Measurements from ENCODE around the gene TTLL12.

TTLL12 gene

GRCh38 chr22:43222987-43223386, 36.1 kb upstream of the TTLL12 start:
- Histone ChIP-seq H3K9ac (ENCODE audit: low read depth, low read length) (no peak overlapping the region), H3K9me3 (ENCODE audit: control insufficient read depth, insufficient read depth, low read length) (no peaks in the 10 kb centered on the region), H3K36me3 (ENCODE audit: insufficient read depth, low read length) (no peaks in the 10 kb centered on the region), H3K4me1 (ENCODE audit: insufficient read depth, low read length) (peaks cover 12% of the 10 kb centered on the region; the same call in 1 of the 2 replicates)

- Histone ChIP-seq H3K9ac (ENCODE audit: low read depth, low read length) (no peak overlapping the region), H3K36me3 (ENCODE audit: insufficient read depth, low read length) (no peaks in the 10 kb centered on the region), H3K4me1 (ENCODE audit: insufficient read depth, low read length) (peaks cover 12% of the 10 kb centered on the region; the same call in 1 of the 2 replicates), H3K9me3 (ENCODE audit: control insufficient read depth, insufficient read depth, low read length) (no peaks in the 10 kb centered on the region)
These were observed 35.3 kb upstream of the TTLL12 start for GRCh38 chr22:43222262-43222661.

GRCh38 chr22:43220625-43221380, 33.9 kb upstream of the TTLL12 start:
- no peak overlapping the region for H3K9ac ChIP-seq (ENCODE audit: low read depth, low read length)
- H3K9me3 ChIP-seq (ENCODE audit: control insufficient read depth, insufficient read depth, low read length), result no peaks in the 10 kb centered on the region
- H3K4me1 ChIP-seq (ENCODE audit: insufficient read depth, low read length), result peaks cover 1% of the 10 kb centered on the region; the same call in 1 of the 2 replicates
- no peaks in the 10 kb centered on the region for H3K36me3 ChIP-seq (ENCODE audit: insufficient read depth, low read length)

- Histone ChIP-seq H3K4me1 (ENCODE audit: insufficient read depth, low read length) (no peaks in the 10 kb centered on the region; the same call in 1 of the 2 replicates), H3K9me3 (ENCODE audit: control insufficient read depth, insufficient read depth, low read length) (no peaks in the 10 kb centered on the region), H3K36me3 (ENCODE audit: insufficient read depth, low read length) (no peaks in the 10 kb centered on the region), H3K9ac (ENCODE audit: low read depth, low read length) (no peak overlapping the region)
These were observed 31.9 kb upstream of the TTLL12 start for GRCh38 chr22:43218786-43219185.

GRCh38 chr22:43217285-43218030, 30.5 kb upstream of the TTLL12 start:
- Histone ChIP-seq H3K36me3 (ENCODE audit: insufficient read depth, low read length) (no peaks in the 10 kb centered on the region), H3K4me1 (ENCODE audit: insufficient read depth, low read length) (peaks cover 12% of the 10 kb centered on the region; the same call in 1 of the 2 replicates), H3K9ac (ENCODE audit: low read depth, low read length) (no peak overlapping the region)

GRCh38 chr22:43216738-43217137, 29.8 kb upstream of the TTLL12 start:
- Histone ChIP-seq H3K36me3 (ENCODE audit: insufficient read depth, low read length) (no peaks in the 10 kb centered on the region), H3K9me3 (ENCODE audit: control insufficient read depth, insufficient read depth, low read length) (no peaks in the 10 kb centered on the region), H3K4me1 (ENCODE audit: insufficient read depth, low read length) (peaks cover 12% of the 10 kb centered on the region; the same call in 1 of the 2 replicates), H3K9ac (ENCODE audit: low read depth, low read length) (no peak overlapping the region)

More at GRCh38 chr22:43217285-43218030, 30.5 kb upstream of the TTLL12 start:
- no peaks in the 10 kb centered on the region for H3K9me3 ChIP-seq (ENCODE audit: control insufficient read depth, insufficient read depth, low read length)

GRCh38 chr22:43213962-43214361, 27.0 kb upstream of the TTLL12 start:
- Histone ChIP-seq H3K9me3 (ENCODE audit: control insufficient read depth, insufficient read depth, low read length) (no peaks in the 10 kb centered on the region), H3K9ac (ENCODE audit: low read depth, low read length) (no peak overlapping the region), H3K36me3 (ENCODE audit: insufficient read depth, low read length) (no peaks in the 10 kb centered on the region), H3K4me1 (ENCODE audit: insufficient read depth, low read length) (peaks cover 12% of the 10 kb centered on the region; the same call in 1 of the 2 replicates)

GRCh38 chr22:43213051-43213450, 26.1 kb upstream of the TTLL12 start:
- Histone ChIP-seq H3K4me1 (ENCODE audit: insufficient read depth, low read length) (peaks cover 12% of the 10 kb centered on the region; the same call in 1 of the 2 replicates), H3K36me3 (ENCODE audit: insufficient read depth, low read length) (no peaks in the 10 kb centered on the region), H3K9me3 (ENCODE audit: control insufficient read depth, insufficient read depth, low read length) (no peaks in the 10 kb centered on the region), H3K9ac (ENCODE audit: low read depth, low read length) (no peak overlapping the region)

- no peak overlapping the region for H3K9ac ChIP-seq (ENCODE audit: low read depth, low read length)
- H3K36me3 ChIP-seq (ENCODE audit: insufficient read depth, low read length), result no peaks in the 10 kb centered on the region
- no peaks in the 10 kb centered on the region for H3K9me3 ChIP-seq (ENCODE audit: control insufficient read depth, insufficient read depth, low read length)
- peaks cover 12% of the 10 kb centered on the region; the same call in 1 of the 2 replicates for H3K4me1 ChIP-seq (ENCODE audit: insufficient read depth, low read length)
These were observed 25.6 kb upstream of the TTLL12 start for GRCh38 chr22:43212434-43212952.

- no peak overlapping the region for H3K9ac ChIP-seq (ENCODE audit: low read depth, low read length)
- H3K36me3 ChIP-seq (ENCODE audit: insufficient read depth, low read length), result no peaks in the 10 kb centered on the region
- H3K4me1 ChIP-seq (ENCODE audit: insufficient read depth, low read length), result peaks cover 13% of the 10 kb centered on the region; the same call in 1 of the 2 replicates
- H3K9me3 ChIP-seq (ENCODE audit: control insufficient read depth, insufficient read depth, low read length), result no peaks in the 10 kb centered on the region
These were observed 25.1 kb upstream of the TTLL12 start for GRCh38 chr22:43211941-43212433.

- peaks cover 18% of the 10 kb centered on the region; the same call in 1 of the 2 replicates for H3K4me1 ChIP-seq (ENCODE audit: insufficient read depth, low read length)
- no peak overlapping the region for H3K9ac ChIP-seq (ENCODE audit: low read depth, low read length)
- H3K36me3 ChIP-seq (ENCODE audit: insufficient read depth, low read length), result no peaks in the 10 kb centered on the region
- H3K9me3 ChIP-seq (ENCODE audit: control insufficient read depth, insufficient read depth, low read length), result no peaks in the 10 kb centered on the region
These were observed 23.9 kb upstream of the TTLL12 start for GRCh38 chr22:43210631-43211515.

GRCh38 chr22:43209971-43210370, 23.0 kb upstream of the TTLL12 start:
- Histone ChIP-seq H3K9ac (ENCODE audit: low read depth, low read length) (no peak overlapping the region), H3K36me3 (ENCODE audit: insufficient read depth, low read length) (no peaks in the 10 kb centered on the region), H3K4me1 (ENCODE audit: insufficient read depth, low read length) (peaks cover 18% of the 10 kb centered on the region; the same call in 1 of the 2 replicates), H3K9me3 (ENCODE audit: control insufficient read depth, insufficient read depth, low read length) (no peaks in the 10 kb centered on the region)

- H3K36me3 ChIP-seq (ENCODE audit: insufficient read depth, low read length), result no peaks in the 10 kb centered on the region
- H3K4me1 ChIP-seq (ENCODE audit: insufficient read depth, low read length), result peaks cover 18% of the 10 kb centered on the region; the same call in 1 of the 2 replicates
- no peak overlapping the region for H3K9ac ChIP-seq (ENCODE audit: low read depth, low read length)
- no peaks in the 10 kb centered on the region for H3K9me3 ChIP-seq (ENCODE audit: control insufficient read depth, insufficient read depth, low read length)
These were observed 22.6 kb upstream of the TTLL12 start for GRCh38 chr22:43209523-43209890.

Data from ES-I3 (cell line).